Cerebellar nuclear complex (tissue), 1 donor: Measurements from ENCODE around the gene ANKRD13B.
A peak's percentile ranks its signal among the peaks of the same experiment; 100 is the strongest.

Experiments
- DNase-seq, 2 experiments: peaks; one replicate each; lab custom pipeline; 2025; lab: John Stamatoyannopoulos, UW

The ANKRD13B gene

DNA sequence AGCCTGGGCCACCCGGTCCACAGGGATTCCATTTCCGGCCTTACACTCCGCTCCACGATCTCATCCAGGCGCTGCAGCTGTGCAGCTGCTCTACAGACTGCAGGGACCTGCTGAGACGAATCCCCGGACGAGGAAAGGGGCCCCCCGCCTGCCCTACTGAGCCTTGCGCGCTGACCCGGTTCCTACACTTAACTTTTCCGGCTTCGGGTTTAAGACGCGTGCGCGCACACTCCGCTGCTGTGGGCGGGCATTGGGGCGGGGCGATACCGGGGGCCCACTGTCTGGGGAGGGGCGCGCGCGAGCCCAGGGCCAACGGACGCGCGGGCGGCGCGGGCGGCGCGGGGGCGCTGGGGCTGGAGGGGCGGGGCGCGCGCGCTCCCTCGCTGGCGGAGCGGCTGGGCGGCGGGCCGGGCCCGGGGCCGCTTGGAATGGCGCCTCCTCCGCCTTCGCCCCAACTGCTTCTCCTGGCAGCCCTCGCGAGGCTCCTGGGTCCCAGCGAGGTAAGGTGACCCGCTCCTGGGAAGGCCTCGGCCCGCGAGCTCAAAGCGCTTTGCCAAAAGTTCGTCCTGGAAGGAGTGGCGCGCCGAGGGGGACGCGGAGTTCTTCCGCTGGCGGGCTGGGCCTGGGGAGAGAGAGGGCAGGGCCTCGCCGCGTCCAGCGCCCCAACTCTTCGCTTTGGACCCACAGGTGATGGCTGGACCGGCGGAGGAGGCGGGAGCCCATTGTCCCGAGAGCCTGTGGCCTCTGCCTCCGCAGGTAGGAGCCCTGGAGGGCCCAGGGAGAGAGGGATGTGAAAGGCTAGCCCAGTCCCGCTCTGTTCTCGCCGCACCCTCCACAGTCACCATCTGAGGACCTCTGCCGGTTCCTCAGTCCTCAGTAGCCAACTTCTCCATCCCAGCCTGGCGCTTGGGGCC lies 24.3 kb upstream of the ANKRD13B start, which contains the start of gene TP53I13:
TP53I13 (plus strand) TSS at position 371 of the 914 bp plus-strand sequence; CDS start at position 429, 58 bp downstream.
- DNase-seq = no peak

DNA sequence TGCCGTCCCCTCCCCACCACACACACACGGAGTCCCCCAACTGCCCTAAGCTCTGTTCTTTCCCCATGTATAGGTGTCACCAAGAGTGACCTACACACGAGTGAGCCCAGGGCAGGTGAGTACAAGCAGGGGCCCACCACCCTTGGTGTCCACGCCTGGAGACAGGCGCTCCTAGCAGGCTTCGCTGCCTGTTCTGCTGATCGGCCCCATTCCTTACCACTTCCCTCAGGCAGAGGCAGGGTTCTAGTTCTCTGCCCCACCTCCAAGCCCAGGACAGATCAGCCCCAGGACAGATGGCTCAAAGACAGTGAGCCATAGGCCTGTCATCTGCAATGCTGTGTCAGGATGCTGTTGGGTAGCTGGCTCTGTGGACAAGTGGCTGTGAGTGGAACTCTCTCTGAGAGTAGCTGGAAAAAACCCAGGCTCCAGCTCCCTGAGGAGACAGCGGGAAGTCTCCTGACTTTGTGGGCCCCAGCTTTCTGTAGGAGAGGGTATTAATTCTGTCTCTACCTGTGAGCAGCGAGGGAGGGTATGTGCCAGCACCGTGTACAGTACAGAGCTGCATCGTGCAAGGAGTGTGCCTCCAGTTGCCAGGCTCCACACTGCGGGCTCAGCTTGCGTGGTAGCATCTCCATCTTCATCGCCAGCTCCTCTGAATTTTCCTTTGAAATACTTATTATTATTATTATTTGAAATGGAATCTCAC lies 23.5 kb upstream of the ANKRD13B start:
- no peak for DNase-seq

DNA sequence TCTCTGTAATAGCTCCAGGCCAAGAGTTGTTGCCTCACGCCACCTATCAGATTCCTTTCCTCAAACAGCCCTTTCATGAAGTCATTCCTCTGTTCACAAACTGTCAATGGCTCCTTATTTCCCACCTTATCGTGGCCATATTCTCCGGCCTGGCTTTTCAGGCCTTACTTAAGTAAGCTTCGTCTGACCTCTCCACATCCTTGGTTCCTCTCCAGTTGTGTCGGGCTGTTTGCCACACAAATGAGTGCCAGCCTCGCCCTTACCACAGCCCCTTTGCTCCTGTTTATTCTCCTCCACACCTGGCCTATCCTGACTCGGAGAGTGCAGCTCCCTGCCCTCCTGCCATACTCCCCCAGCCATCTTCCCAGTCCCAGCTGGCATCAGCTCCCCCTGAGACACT lies 22.4 kb upstream of the ANKRD13B start:
- no peak for DNase-seq

DNA sequence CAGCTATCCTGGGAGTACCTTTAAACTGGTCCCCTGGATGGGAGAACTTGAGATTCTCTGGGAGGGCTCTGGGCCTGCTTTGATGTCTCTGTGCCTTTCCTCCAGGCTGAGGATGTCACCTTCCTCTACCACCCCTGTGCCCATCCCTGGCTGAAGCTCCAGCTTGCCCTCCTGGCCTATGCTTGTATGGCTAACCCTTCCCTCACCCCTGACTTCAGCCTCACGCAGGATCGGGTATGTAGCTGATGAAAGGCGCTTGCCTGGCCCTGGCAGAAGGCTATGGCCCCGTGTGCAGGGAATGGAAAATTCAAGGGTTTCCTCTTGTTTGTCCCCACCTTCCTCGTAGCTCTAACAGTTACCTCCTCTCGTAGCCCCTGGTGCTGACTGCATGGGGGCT lies 21.4 kb upstream of the ANKRD13B start:
- no peak for DNase-seq

DNA sequence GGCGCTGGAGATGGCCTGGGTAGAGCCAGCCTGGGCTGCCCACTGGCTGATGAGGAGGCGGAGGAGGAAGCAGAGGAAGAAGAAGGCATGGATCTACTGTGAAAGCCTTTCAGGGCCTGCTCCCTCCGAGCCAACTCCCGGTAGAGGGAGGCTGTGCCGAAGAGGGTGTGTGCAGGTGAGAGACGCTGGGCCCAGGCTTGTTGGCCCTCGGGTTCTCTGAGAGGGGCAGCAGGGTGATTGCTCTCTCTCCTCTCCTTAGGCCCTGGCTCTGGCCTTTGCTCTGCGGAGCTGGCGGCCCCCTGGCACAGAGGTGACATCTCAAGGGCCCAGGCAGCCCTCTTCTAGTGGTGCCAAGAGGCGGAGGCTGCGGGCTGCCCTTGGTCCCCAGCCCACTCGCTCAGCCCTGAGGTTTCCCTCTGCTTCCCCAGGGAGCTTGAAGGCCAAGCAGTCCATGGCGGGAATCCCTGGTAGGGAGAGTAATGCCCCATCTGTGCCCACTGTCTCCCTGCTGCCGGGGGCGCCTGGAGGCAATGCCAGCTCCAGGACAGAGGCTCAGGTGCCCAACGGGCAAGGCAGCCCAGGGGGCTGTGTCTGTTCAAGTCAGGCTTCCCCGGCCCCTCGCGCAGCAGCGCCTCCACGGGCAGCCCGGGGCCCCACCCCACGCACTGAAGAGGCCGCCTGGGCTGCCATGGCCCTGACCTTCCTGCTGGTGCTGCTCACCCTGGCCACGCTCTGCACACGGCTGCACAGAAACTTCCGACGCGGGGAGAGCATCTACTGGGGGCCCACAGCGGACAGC lies 20.9 kb upstream of the ANKRD13B start:
- DNase-seq = no peak

DNA sequence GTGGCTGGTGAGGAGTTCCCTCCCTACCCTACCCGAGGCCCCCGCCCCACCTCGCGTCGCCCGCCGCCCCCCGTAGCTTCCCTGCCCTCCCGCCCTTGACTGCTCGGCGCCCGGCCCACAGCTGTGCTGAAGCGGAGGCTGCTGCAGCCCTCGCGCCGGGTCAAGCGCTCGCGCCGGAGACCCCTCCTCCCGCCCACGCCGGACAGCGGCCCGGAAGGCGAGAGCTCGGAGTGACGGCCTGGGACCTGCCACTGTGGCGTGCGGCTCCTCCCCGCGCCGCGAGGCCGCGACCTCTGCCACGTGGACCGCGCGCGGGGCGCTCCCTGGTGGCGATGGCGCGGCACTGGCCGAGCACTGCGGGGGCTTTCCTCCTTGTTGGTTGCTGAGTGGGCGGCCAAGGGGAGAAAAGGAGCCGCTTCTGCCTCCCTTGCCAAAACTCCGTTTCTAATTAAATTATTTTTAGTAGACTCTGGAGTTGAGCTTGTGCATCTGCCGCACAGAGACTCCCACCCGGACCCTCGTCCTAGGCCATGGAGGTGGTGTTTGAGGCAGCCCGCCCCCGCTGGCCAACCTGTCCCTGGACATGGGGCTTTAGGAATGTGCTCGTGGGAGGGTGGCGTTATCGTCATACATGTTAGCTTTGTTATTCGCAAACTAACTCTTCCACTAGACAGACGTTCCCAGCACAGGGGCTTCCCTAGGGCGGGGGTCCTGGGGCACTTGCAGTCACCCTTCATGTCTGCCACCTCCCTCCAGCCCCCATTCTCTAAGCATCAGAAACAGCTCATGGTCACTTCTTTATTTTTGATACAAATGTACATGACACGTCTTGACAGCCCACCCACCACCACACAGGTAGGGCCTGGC lies 20.0 kb upstream of the ANKRD13B start:
- DNase-seq = no peak

DNA sequence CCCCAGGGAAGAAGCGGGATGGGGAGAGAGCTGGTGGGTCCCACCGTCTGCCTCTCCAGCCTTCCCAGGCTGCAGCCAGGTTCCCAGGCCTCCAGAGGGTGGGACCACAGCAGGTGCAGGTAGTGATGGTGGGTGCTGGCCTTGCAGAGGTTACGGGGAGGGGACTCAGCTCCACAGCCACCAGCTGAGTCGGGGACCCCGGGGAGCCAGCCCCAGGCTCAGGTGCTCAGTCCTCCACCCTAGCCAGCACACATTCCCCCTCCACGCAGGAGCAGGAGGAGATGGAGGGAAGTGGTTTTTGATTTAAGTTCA lies 19.4 kb upstream of the ANKRD13B start:
- no peak for DNase-seq

DNA sequence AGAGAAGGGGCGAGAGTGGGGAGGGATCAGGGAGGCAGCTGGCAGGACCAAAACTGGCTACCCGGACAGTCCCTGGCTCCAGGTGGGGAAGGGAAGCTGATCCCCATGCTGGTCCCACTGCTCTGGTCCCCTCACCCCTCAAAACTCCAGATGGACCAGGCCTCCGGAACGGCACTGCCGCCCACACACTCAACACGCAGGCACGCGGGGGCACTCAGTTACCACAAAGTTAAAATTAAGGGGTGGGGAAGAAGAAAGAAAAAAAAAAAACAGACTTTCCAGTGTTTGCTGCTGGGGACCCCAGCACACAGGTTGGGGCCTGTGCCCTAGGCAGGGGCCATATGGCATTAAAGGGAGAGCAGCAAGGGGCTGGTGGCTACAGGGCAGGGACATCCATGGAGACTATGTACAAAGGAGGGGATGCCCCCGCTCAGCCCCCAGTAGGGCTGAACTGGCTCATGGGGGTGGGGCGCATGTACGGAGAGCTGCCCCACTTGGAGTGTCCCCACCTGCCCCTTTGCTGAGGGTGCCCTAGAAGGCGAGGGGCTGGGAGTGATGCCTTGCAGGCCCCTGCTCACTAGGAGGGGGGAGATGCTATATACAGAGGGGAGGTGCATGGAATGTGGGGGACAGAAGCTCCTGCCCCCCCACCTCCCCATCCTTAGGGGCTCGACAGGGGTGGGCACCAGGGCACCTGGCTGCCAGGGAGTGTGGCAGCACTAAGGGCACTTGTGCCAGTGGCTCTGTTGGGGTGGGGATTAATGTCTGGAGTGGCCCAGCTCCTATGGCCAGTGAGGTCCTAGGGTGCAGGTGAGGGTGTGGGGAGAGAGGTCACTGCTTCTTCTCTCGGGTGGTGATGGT lies 18.8 kb upstream of the ANKRD13B start:
- no peak for DNase-seq

DNA sequence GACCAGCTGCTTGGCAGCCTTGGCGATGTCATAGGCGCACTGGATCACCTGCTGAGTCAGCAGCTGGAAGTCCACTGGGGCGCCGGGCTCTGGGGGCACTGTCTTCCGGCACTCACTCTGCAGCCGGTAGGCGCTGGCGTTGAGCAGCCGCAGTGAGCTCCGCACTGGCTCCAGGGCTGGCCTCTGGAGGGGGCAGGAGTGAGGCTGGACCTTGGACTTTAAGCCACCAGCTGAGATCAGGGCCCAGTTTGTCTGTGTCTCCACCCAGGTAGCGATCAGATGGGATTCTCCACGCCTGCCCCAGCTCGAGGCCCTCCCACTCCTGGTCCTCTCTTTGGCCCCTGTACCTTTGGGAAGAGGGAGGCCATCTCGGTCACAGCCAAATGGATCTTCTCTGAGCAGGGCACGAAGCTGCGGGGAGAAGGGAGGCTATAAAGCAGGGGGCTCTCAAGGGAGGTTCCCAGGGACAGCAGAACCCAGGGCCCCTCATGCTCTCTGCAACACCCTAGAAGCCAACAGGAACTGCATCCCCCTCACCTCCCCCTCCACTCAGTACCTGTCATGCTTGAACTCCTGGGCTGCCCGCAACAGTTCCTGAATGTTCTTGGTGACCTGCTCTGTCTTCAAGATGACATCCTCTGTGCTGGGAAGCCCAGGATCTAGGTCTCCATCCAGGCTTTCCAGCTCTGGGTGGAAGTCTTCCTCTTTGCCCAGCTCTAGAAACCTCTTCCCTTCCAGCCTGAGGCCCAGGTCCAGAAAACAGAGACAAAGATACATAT lies 18.0 kb upstream of the ANKRD13B start:
- DNase-seq = no peak

DNA sequence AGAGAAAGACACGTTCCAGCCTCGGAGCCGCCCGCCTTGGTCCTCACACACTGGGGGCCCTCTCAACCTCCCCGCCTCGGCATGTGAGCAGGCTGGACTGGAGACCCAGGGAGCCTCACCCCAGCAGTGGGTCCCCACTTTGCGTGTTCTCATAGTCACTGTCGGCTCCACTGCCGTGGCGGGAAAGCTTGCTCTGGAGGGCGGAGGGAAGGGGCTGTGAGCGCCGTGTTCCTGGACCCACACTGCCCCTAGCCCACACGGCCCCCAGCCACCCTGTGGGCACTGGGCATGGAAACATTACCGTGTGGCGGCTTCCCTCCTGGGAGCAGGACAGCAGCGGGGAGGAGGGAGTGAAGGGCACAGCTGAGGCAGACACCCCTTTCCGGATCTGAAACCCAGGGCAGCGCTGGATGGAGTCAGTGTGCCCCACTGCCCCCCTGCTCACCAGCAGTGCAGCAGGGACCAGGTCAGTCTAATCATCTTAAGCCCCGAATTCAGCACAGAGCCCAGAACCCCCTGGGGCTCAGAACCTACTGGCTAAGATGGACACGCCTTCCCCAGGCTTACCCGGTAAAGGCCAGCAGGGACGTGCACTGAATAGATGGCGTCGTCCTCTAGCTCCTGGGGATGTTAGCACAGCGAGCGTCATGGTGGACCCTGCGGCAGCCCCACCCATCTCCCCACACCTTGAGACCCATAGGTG lies 17.3 kb upstream of the ANKRD13B start:
- DNase-seq = no peak

DNA sequence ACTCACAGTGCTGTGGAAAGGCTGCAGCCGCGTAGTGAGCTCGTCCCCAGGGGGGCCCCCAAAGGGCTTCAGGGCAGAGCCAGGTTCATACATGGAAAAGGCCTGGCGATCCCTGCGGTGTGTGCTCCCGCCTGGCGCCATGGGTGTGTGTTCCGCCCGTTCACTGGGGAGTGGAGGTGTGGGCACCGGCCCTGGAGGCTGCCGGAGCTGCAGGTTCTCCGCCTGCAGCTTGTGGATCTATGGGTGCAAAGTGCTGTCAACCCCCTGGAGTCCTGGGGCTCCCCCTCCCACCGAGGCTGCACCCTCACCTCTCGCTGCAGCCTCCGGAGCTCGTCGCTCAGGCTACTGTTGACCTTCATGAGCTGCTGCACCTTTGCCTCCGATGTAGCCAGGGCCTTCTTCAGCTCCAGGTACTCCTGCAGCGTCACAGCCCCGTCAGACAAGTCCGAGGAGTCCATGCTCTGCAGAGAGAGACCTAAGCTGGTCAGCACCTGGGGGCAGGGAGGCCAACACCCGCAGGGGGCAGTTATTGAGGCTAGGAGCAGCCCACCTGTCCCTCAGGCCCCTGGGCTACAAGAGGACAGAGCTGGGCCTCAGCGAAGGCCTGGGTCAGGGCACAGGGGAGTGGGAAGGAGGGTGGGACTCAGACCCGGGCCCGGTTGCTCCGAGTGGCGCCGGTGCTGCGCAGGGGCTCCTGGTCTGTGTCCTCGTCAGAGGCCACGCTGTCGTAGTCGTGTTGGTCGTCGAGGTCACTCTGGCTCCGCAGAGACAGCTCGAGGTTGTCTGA lies 16.5 kb upstream of the ANKRD13B start:
- DNase-seq = no peak

DNA sequence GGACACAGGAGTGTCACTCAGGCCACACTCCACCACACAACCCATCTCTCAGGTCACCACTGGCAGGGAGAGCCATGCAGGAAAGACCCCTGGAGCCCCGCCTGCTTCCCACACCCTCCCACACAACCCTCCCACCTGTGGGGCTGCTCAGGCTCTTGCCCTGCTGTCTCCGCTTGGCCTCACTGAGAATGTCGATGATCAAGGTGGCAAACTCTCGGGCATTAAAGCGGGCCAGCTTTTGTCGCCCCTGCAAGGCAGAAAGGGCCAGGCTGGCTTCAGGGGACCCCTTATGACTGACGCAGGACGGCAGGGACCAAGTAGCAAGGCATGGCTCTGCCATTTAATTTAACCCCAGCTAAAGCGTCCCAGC lies 15.9 kb upstream of the ANKRD13B start:
- no peak for DNase-seq

DNA sequence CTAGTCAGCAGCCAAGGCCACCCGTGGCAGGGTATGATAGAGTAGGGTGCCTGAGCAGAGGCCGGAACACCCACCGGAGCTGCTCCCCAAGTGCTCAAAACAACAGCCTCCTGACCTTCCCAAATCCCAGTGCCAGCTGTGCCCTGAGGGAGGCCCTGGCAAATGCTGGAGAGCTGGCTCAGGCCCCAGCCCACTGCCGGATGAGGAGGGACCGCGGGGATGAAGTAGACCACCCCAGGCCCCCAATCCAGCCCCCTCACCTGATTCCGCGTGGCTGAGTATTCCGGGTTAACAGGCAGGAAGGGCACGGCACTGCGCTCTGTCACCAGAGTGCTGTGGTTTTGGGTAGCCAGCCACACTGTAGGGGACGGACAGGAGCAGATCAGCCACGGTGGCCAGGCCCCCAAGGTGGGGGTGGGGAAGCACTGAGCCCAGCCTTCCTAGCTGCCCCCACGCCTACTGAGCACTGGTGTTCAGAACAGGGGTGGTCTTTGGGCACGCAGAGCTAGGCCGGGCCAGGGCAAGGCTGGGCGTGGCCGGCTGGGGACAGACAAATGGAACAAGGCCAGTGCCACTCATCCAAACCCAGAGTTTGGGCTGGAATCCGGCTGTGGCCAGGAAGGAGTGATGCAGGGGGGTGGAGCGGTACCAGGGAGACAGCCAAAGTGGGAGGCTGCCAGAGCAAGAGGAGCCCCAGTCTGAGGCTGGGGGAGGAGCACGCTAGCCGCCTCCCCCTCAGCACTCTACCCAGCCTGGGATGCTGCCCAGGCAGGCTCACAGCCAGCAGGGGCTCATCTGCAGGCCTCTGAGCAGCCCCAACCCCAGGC lies 15.3 kb upstream of the ANKRD13B start:
- DNase-seq = no peak

DNA sequence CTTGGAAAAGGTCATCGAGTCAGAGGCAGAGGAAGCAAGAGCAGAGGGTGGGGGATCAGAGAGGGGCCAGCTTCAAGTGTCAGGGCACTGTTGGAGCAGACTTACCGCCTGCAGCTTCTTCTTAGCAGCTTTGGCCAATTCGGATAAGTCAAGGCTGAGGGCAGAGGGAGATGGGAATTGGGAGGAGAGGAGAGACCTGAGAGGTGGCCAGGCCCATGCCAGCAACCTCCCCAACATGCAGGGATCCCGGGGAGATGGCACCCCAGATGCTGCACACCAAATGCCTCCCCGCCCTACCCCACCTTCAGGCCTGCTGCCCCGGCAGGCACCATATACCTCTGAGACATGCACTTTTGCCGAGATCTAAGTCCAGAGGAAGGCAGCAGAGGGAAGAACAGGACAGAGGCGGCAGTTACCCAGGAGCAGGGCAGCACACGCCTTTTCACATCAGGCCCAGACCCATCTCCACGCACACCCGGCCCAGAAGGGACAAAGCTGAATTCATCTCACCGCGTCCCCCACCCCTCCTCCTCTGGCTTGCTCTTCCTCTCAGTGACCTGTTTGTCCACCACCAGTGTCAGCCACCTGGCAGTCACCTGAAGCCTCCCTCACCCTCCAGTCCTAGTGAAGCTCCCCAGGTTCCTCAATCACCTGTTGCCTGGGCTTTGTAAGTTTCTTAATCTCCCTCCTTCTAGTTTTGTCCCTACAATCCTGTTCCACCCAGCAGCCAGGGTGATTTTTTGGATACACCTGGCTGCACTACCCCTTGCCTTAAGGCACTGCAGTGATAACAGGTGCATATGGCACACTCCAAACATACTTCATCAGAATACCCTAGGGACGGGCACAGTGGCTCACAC lies 14.1 kb upstream of the ANKRD13B start:
- no peak for DNase-seq

DNA sequence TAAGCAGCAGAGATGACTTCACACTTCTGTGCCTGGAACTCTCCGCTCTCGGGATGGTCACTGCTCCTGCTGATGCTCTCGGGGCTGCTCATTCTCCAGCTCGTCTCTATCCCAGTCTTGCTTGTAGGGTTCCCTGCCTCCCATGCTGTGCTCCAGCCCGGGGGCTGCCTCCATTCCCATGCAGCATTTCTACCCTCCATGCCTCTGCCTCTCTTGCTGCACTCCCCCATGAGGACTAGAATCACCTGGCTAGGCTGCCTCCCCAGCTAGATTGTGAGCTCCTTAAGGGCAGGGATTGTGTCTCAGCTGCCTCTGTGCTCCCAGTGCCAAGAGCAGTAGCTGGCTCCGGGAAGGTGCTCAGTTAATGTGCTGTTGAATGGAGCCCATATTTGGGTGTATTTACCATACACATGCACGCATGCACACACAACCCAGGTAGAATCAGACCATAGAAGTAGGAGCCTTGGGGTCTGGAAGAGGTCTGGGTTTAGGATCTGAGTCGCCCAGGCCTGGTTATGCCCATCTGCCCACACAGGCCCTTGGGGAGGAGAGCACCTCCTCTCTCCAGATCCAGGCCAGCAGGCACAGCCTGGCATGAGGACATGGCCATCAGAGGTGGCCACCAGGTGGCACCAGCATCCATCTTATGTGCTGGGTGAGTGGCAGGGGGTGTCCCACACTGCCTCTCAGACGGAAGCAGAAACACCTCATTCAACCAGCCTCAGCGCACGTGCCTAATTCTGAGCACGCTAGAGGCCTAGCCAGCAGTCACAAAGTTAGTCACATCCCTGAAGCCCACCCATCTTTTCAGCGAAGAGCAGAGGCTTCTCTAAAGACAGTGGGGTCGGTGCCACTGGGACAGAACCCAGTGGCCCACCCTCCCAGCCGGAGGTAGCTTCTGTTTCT lies 12.8 kb upstream of the ANKRD13B start:
- peak in 1 of 2 experiments; percentile 87 for DNase-seq
